NT2/D1 (cell line): Measurements from ENCODE around the gene PCED1B.

Source experiments
- DNase-seq: peaks from one replicate; pipeline ENCODE4 v3.0.0-alpha.2; 2011; ENCODE audit warnings: low read depth, low spot score
- H3K27me3 ChIP-seq: 2 replicates; pipeline ENCODE4 v1.6.0; 2011; ENCODE audit warnings: mild to moderate bottlenecking; ENCODE audit not compliant: insufficient read length, insufficient read depth
- H3K36me3 ChIP-seq: 2 replicates; pipeline ENCODE4 v1.6.1; 2011; ENCODE audit warnings: mild to moderate bottlenecking, low read length, mixed read lengths; ENCODE audit not compliant: insufficient read depth, insufficient read length
- H3K4me1 ChIP-seq: 2 replicates; pipeline ENCODE4 v1.5.1; 2011; ENCODE audit not compliant: insufficient read depth, insufficient read length
- H3K4me3 ChIP-seq: 2 replicates; pipeline ENCODE4 v1.5.1; 2011; ENCODE audit warnings: low read depth; ENCODE audit not compliant: insufficient read length
- H3K9ac ChIP-seq: 2 replicates; pipeline ENCODE4 v1.6.0; 2011; ENCODE audit warnings: low read depth; ENCODE audit not compliant: insufficient read length
- H3K9me3 ChIP-seq: 2 replicates; pipeline ENCODE4 v1.5.1; 2011; ENCODE audit warnings: mild to moderate bottlenecking, low read length; ENCODE audit not compliant: insufficient read depth
- SUZ12 ChIP-seq: IDR thresholded peaks from 2 replicates; pipeline ENCODE4 v1.6.1; 2011; ENCODE audit not compliant: insufficient read length, insufficient read depth; ENCODE audit errors: extremely low read depth
- YY1 ChIP-seq: IDR thresholded peaks from 2 replicates; pipeline ENCODE4 v1.6.1; 2011; ENCODE audit not compliant: insufficient read length, insufficient read depth
- ZNF274 ChIP-seq: IDR thresholded peaks from 2 replicates; pipeline ENCODE4 v1.6.1; 2011; ENCODE audit warnings: mild to moderate bottlenecking, low read depth, low read length

Gene PCED1B, protein sequence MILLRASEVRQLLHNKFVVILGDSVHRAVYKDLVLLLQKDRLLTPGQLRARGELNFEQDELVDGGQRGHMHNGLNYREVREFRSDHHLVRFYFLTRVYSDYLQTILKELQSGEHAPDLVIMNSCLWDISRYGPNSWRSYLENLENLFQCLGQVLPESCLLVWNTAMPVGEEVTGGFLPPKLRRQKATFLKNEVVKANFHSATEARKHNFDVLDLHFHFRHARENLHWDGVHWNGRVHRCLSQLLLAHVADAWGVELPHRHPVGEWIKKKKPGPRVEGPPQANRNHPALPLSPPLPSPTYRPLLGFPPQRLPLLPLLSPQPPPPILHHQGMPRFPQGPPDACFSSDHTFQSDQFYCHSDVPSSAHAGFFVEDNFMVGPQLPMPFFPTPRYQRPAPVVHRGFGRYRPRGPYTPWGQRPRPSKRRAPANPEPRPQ

DNA sequence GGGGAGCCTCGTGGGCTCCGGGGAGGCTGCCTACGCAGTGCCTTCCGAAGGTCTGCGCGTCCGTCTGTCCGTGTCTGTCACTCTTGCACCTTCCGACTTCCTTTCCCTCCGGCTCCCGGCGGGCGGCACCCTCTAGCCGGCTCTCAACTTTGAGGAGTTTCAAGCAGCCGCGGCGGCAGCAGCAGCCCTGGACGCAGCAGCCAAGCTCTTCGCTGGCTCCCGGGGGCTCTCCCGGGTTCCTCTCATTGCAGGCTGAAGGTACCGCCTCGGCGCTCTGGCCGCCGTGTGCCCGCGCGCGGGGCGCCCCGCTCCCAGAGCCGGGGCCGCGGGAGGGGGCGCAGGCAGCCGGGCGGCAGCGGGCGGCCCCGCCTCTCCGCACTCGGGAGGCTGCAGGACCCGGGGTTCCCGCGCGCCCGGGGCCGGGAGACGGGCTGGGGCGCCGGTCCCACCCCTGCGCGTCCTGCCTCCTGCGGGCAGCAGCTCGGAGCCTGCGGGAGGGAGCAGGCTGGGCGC lies at the start of gene PCED1B, which contains the start of gene AMIGO2:
Gene PCED1B (plus strand): TSS at position 154 of the 513 bp plus-strand sequence. CDS start 155,443 bp downstream, outside the sequence.
Gene AMIGO2 (minus strand): TSS at position 492 of the 513 bp plus-strand sequence. CDS start 957 bp downstream, outside the sequence.
- no peak for TF ChIP-seq ZNF274
- TF ChIP-seq YY1 = no peak
- no peak for TF ChIP-seq SUZ12
- DNase-seq = no peak
- peaks cover 31% of the 10 kb centered on the region for H3K27me3 ChIP-seq
- H3K4me1 ChIP-seq = peaks cover 2% of the 10 kb centered on the region
- H3K9ac ChIP-seq = peak within 1 kb of the TSS; percentile 74
- H3K36me3 ChIP-seq = peaks cover 6% of the 10 kb centered on the region
- H3K4me3 ChIP-seq = peak within 1 kb of the TSS; percentile 63
- H3K9me3 ChIP-seq = no peaks in the 10 kb centered on the region

DNA sequence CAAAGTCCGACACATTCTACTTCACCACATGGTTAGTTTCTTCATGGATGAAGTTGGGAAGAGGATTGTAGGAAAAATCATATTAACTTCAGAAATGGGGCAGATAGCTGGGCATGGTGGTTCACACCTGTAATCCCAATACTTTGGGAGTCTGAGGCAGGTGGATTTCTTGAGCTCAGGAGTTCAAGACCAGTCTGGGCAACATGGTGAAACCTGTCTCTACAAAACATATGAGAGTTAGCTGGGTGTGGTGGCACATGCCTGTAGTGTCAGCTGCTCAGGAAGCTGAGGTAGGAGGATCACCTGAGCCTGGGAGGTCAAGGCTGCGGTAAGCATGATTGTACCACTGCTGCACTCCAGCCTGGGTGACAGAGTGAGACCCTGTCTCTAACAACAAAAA lies 49.5 kb upstream of the PCED1B start:
- peaks cover 2% of the 10 kb centered on the region for H3K4me1 ChIP-seq
- H3K27me3 ChIP-seq = no peaks in the 10 kb centered on the region
- DNase-seq = no peak
- TF ChIP-seq ZNF274 (no peak), SUZ12 (no peak), YY1 (no peak)
- no peak overlapping the region for H3K9ac ChIP-seq
- no peaks in the 10 kb centered on the region for H3K9me3 ChIP-seq
- no peaks in the 10 kb centered on the region for H3K36me3 ChIP-seq
- no peak overlapping the region for H3K4me3 ChIP-seq

DNA sequence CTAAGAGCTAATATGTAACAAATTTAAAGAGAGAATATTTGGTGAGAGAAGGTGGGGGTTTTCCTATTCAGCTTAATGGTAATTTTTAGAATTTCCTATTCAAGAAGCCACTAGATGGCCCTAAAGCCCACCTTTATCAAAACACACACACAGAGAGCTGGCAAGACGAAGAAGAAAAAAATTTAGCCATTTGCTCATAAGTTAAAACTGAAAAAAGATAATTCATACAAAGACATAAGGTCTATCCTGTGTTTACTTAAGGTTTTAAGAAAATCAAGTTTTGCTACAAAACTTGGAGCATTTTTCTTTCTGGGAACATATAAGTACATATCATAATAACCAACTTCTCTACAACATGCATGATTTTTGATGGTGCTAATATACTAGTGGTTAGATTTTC lies 46.8 kb upstream of the PCED1B start:
- Histone ChIP-seq H3K9ac (no peak overlapping the region), H3K4me1 (peaks cover 2% of the 10 kb centered on the region), H3K36me3 (no peaks in the 10 kb centered on the region), H3K4me3 (no peak overlapping the region), H3K9me3 (no peaks in the 10 kb centered on the region), H3K27me3 (no peaks in the 10 kb centered on the region)
- DNase-seq = peak; percentile 27
- TF ChIP-seq SUZ12 (no peak), ZNF274 (no peak), YY1 (no peak)

DNA sequence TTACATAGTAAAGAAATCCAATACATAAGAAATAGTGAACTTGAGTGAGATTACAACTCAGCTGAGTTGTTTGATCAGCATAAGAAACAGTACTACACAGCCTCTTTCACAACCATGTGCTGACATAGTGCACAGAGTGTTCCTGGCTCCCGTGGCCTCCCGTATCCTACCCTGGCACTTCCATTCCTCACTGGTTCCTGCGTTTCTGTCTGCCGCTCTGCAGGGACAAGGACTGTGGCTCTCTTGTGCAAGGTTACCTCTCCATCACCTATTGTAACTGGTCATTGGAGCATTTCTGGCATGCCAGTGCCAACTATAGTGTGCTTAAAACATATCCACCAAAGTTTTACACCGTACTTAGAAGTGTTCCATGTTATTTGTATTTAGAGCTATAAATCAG lies 46.3 kb upstream of the PCED1B start:
- Histone ChIP-seq H3K36me3 (no peaks in the 10 kb centered on the region), H3K9ac (no peak overlapping the region), H3K4me3 (no peak overlapping the region), H3K9me3 (no peaks in the 10 kb centered on the region), H3K27me3 (no peaks in the 10 kb centered on the region), H3K4me1 (peaks cover 2% of the 10 kb centered on the region)
- TF ChIP-seq YY1 = no peak
- TF ChIP-seq SUZ12 = no peak
- DNase-seq = no peak

DNA sequence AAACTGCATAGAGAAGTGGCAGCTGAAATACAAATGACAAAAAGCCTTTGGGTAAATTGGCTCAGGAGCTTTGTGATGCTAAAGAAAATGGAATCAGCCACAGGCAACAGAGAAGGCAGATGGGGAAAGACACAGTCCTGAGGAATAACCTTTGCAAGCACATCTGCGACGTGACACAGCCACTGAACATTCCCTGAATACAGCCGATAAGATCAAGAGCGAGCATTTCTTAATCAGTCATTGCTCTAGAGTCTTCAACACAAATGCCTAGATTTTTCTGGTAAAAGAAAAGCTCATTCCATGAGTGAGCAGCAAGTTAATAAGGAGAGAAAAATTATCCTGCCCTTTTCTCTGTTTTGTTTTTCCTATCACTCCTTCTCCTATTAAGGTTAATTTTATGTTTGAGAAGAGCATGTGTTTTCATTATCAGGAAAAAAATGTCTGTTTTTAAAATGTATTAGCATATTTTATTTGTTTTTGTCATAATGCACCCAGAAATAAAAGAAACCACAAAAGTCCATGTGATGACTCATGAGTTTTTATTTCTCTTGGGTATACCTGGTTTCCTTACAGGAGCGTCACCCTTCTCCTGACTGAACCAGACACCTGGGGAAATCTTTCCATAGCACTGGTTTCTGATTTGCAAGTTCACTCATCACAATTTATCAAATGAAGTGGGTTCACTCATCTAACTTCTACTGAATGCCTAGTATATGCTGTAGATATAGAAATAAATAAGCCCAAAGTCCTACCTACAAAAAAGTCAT lies 45.4 kb upstream of the PCED1B start:
- H3K4me1 ChIP-seq = peaks cover 2% of the 10 kb centered on the region

DNA sequence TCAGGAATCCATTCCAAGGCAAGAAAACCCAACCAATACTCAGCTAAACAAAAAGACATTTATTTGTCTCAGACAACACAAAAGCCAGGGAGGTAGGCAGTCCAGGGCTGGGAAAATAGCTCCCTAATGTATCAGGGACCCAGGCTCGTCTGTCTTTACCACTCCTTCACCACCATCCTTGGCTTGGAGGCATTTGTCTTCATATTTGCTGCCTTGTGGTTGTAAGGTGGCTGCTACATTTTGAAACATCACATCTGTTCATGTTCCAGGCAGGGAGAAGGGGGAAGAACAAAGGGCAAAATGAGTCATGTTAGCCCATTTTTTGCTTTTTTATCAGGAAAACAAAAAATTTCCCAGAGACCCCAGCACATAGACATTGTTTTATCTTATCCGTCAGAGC lies 44.8 kb upstream of the PCED1B start:
- H3K4me1 ChIP-seq = peaks cover 2% of the 10 kb centered on the region
- H3K9me3 ChIP-seq = no peaks in the 10 kb centered on the region
- TF ChIP-seq SUZ12 = no peak
- TF ChIP-seq ZNF274 = no peak
- TF ChIP-seq YY1 = no peak
- H3K27me3 ChIP-seq = no peaks in the 10 kb centered on the region
- DNase-seq = no peak
- H3K9ac ChIP-seq = no peak overlapping the region
- no peaks in the 10 kb centered on the region for H3K36me3 ChIP-seq
- H3K4me3 ChIP-seq = no peak overlapping the region

More for the DNA sequence above, 45.4 kb upstream of the PCED1B start:
- Histone ChIP-seq H3K9ac (no peak overlapping the region), H3K27me3 (no peaks in the 10 kb centered on the region), H3K9me3 (no peaks in the 10 kb centered on the region), H3K4me3 (no peak overlapping the region), H3K36me3 (no peaks in the 10 kb centered on the region)
- DNase-seq = no peak
- TF ChIP-seq SUZ12 = no peak
- TF ChIP-seq ZNF274 = no peak
- TF ChIP-seq YY1 = no peak

DNA sequence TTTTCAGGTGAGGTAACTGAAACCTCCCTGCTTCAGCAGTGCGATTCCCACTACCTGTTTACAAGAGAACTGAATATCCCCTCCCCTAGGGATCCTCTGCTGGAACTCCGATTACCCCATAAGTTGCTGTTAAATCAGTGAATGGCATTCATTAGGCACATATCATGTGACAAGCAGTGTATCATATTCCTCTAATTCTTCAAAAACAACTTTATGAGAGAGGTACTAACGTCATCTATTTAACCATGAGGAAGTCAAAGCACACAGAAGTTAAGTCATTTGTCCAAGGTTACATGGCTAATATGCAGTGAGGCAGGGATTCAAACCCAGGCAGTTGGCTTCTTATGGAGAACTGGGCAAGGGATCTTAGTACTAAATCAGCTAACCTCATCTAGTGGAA lies 43.9 kb upstream of the PCED1B start:
- H3K36me3 ChIP-seq = no peaks in the 10 kb centered on the region
- no peaks in the 10 kb centered on the region for H3K9me3 ChIP-seq
- peaks cover 2% of the 10 kb centered on the region for H3K4me1 ChIP-seq
- TF ChIP-seq YY1 = no peak
- TF ChIP-seq ZNF274 = no peak
- TF ChIP-seq SUZ12 = no peak
- H3K4me3 ChIP-seq = no peak overlapping the region
- H3K27me3 ChIP-seq = no peaks in the 10 kb centered on the region
- H3K9ac ChIP-seq = no peak overlapping the region
- no peak for DNase-seq
